ENCODE results near the gene YKT6.

Gene YKT6

GRCh38 chr7:44187636-44188416 lies 13.0 kb upstream of the YKT6 start:
- H3K27me3 ChIP-seq (ENCODE audit: control insufficient read depth in 1 of 2, insufficient read depth in 2 of 2, low read length in 2 of 2) = no peaks in the 10 kb centered on the region

GRCh38 chr7:44188480-44189225 lies 12.1 kb upstream of the YKT6 start:
- Histone ChIP-seq H3K9me3 (ENCODE audit: low read length) (no peaks in the 10 kb centered on the region), H3K4me1 (ENCODE audit: insufficient read depth, low read length) (no peaks in the 10 kb centered on the region), H3K9ac (ENCODE audit: low read length) (no peak overlapping the region), H3K36me3 (ENCODE audit: insufficient read depth, low read length) (no peaks in the 10 kb centered on the region), H3K27ac (ENCODE audit: low read depth, low read length) (no peak overlapping the region), H3K4me3 (ENCODE audit: low read depth in 1 of 2, low read length in 2 of 2) (no peak overlapping the region), H3K27me3 (ENCODE audit: control insufficient read depth in 1 of 2, insufficient read depth in 2 of 2, low read length in 2 of 2) (no peaks in the 10 kb centered on the region)

More at GRCh38 chr7:44187636-44188416, 13.0 kb upstream of the YKT6 start:
- H3K27ac ChIP-seq (ENCODE audit: low read depth, low read length) = no peak overlapping the region
- no peaks in the 10 kb centered on the region for H3K9me3 ChIP-seq (ENCODE audit: low read length)
- H3K4me3 ChIP-seq (ENCODE audit: low read depth in 1 of 2, low read length in 2 of 2) = no peak overlapping the region
- H3K4me1 ChIP-seq (ENCODE audit: insufficient read depth, low read length) = no peaks in the 10 kb centered on the region
- no peaks in the 10 kb centered on the region for H3K36me3 ChIP-seq (ENCODE audit: insufficient read depth, low read length)
- no peak overlapping the region for H3K9ac ChIP-seq (ENCODE audit: low read length)

GRCh38 chr7:44189286-44189992 lies 11.3 kb upstream of the YKT6 start, which contains the start of gene GCK:
GCK (minus strand) TSS chr7:44189439; CDS start chr7:44188953, 486 bp downstream.
- Histone ChIP-seq H3K9ac (ENCODE audit: low read length) (no peak within 1 kb of the TSS), H3K9me3 (ENCODE audit: low read length) (no peaks in the 10 kb centered on the region), H3K4me3 (ENCODE audit: low read depth in 1 of 2, low read length in 2 of 2) (no peak within 1 kb of the TSS), H3K36me3 (ENCODE audit: insufficient read depth, low read length) (no peaks in the 10 kb centered on the region), H3K27ac (ENCODE audit: low read depth, low read length) (no peak within 1 kb of the TSS), H3K27me3 (ENCODE audit: control insufficient read depth in 1 of 2, insufficient read depth in 2 of 2, low read length in 2 of 2) (peaks cover 0 to 2% of the 10 kb centered on the region in 2 donors), H3K4me1 (ENCODE audit: insufficient read depth, low read length) (no peaks in the 10 kb centered on the region)

DNA sequence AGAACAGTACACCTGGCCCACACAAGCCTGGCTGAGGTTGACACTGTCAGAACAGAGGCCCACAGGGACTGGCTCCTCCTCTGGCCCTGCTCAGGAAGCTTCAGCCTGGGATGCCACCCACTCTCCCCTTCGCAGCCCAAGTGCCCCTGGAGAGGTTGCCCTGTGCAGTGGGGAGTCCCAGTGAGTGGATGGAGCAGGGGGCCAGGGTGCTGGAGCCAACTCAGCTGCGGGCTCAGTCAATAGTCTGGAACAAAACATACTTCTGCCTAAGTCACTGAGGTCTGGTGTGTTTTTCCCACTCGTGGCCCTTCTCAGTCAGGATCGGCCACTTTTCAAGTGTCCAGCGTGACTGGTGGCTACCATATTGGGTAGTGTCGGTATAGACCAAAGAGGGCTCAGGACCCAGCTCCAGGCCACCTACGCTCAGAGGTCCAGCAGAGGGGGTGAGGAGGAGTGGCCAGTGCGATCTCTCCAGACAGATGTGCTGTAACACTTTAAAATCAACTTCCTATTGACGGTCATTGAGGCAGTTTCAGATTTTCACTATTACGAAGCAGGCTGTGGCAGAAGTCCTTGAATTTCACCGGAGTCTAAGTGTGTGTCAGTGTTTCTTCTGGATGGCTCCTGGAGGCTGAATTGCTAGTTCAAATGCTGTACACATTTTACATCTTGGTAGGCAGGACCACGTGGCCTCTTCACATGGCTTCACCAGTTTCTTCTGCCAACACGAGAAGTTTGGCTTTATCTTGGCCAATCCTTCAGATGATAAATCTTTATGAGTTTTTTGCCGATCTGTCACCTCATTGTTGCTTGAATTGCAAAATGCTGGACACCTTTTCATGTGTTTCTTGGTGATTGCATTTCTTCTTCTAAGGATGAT lies 10.5 kb upstream of the YKT6 start:
- H3K9me3 ChIP-seq (ENCODE audit: low read length) = no peaks in the 10 kb centered on the region
- no peak overlapping the region for H3K27ac ChIP-seq (ENCODE audit: low read depth, low read length)
- no peaks in the 10 kb centered on the region for H3K4me1 ChIP-seq (ENCODE audit: insufficient read depth, low read length)
- no peak overlapping the region for H3K9ac ChIP-seq (ENCODE audit: low read length)
- no peaks in the 10 kb centered on the region for H3K36me3 ChIP-seq (ENCODE audit: insufficient read depth, low read length)
- no peak overlapping the region for H3K4me3 ChIP-seq (ENCODE audit: low read depth in 1 of 2, low read length in 2 of 2)
- H3K27me3 ChIP-seq (ENCODE audit: control insufficient read depth in 1 of 2, insufficient read depth in 2 of 2, low read length in 2 of 2) = peaks cover 0 to 4% of the 10 kb centered on the region in 2 donors

- H3K36me3 ChIP-seq (ENCODE audit: insufficient read depth, low read length) = no peaks in the 10 kb centered on the region
- H3K9ac ChIP-seq (ENCODE audit: low read length) = no peak overlapping the region
- no peaks in the 10 kb centered on the region for H3K4me1 ChIP-seq (ENCODE audit: insufficient read depth, low read length)
- H3K27ac ChIP-seq (ENCODE audit: low read depth, low read length) = no peak overlapping the region
- no peak overlapping the region for H3K4me3 ChIP-seq (ENCODE audit: low read depth in 1 of 2, low read length in 2 of 2)
- peaks cover 0 to 4% of the 10 kb centered on the region in 2 donors for H3K27me3 ChIP-seq (ENCODE audit: control insufficient read depth in 1 of 2, insufficient read depth in 2 of 2, low read length in 2 of 2)
- H3K9me3 ChIP-seq (ENCODE audit: low read length) = no peaks in the 10 kb centered on the region
Observed at GRCh38 chr7:44191171-44191570, 9.6 kb upstream of the YKT6 start.

- Histone ChIP-seq H3K9ac (ENCODE audit: low read length) (no peak overlapping the region), H3K27me3 (ENCODE audit: control insufficient read depth in 1 of 2, insufficient read depth in 2 of 2, low read length in 2 of 2) (peaks cover 0 to 4% of the 10 kb centered on the region in 2 donors), H3K4me1 (ENCODE audit: insufficient read depth, low read length) (no peaks in the 10 kb centered on the region), H3K27ac (ENCODE audit: low read depth, low read length) (no peak overlapping the region), H3K4me3 (ENCODE audit: low read depth in 1 of 2, low read length in 2 of 2) (no peak overlapping the region), H3K36me3 (ENCODE audit: insufficient read depth, low read length) (no peaks in the 10 kb centered on the region), H3K9me3 (ENCODE audit: low read length) (no peaks in the 10 kb centered on the region)
Observed at GRCh38 chr7:44193011-44193802, 7.6 kb upstream of the YKT6 start.

DNA sequence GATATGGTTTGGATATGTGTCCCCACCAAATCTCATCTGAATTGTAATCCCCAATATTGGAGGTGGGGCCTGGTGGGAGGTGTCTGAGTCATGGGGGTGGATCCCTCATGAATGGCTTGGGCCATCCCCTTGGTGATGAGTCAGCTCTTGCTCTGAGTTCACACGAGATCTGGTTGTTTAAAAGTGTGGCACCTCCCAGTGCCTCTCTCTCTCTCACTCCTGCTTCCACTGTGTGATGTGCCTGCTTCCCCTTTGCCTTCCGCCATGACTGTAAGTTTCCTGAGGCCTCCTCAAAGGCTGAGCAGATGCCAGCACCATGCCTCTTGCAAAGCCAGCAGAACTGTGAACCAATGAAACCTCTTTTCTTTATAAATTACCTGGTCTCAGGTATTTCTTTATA lies 6.7 kb upstream of the YKT6 start:
- H3K9ac ChIP-seq (ENCODE audit: low read length) = no peak overlapping the region
- H3K9me3 ChIP-seq (ENCODE audit: low read length) = no peaks in the 10 kb centered on the region
- no peak overlapping the region for H3K4me3 ChIP-seq (ENCODE audit: low read depth in 1 of 2, low read length in 2 of 2)
- no peaks in the 10 kb centered on the region for H3K4me1 ChIP-seq (ENCODE audit: insufficient read depth, low read length)
- no peaks in the 10 kb centered on the region for H3K36me3 ChIP-seq (ENCODE audit: insufficient read depth, low read length)
- peaks cover 0 to 4% of the 10 kb centered on the region in 2 donors for H3K27me3 ChIP-seq (ENCODE audit: control insufficient read depth in 1 of 2, insufficient read depth in 2 of 2, low read length in 2 of 2)
- H3K27ac ChIP-seq (ENCODE audit: low read depth, low read length) = no peak overlapping the region

DNA sequence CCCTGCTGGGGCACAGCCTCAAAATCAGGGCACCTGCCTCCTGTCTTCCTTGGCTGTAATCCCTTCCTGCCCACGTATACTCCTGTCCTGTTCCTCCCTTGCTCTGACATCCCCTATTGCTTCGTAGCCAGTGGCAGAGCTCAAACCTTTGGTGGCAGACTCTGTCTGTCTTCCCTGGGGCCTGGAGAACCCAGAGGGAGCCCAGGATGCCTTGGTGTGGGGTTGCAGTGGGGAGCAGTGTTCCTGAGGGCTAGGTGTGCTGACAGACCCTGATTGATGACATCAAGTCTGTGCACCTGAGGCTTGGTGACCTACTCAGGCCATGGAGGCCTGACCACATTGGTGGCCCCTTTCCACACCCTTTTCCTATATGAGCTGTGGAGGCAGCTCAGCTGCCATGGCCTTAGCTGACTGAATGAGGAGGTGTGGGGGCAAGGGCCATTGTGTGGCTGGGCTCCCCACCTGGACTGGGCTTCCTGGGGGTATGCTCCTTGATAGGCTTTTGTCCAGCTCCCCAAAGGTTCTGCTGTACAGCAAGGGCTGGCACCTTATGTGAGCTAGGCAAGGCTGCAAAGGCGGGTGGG lies 6.1 kb upstream of the YKT6 start:
- Histone ChIP-seq H3K9me3 (ENCODE audit: low read length) (no peaks in the 10 kb centered on the region), H3K4me3 (ENCODE audit: low read depth in 1 of 2, low read length in 2 of 2) (no peak overlapping the region), H3K9ac (ENCODE audit: low read length) (no peak overlapping the region), H3K36me3 (ENCODE audit: insufficient read depth, low read length) (no peaks in the 10 kb centered on the region), H3K4me1 (ENCODE audit: insufficient read depth, low read length) (no peaks in the 10 kb centered on the region), H3K27ac (ENCODE audit: low read depth, low read length) (no peak overlapping the region), H3K27me3 (ENCODE audit: control insufficient read depth in 1 of 2, insufficient read depth in 2 of 2, low read length in 2 of 2) (peaks cover 0 to 4% of the 10 kb centered on the region in 2 donors)

GRCh38 chr7:44195889-44196288 lies 4.9 kb upstream of the YKT6 start:
- Histone ChIP-seq H3K4me3 (ENCODE audit: low read depth in 1 of 2, low read length in 2 of 2) (no peak overlapping the region), H3K27me3 (ENCODE audit: control insufficient read depth in 1 of 2, insufficient read depth in 2 of 2, low read length in 2 of 2) (peaks cover 0 to 4% of the 10 kb centered on the region in 2 donors), H3K27ac (ENCODE audit: low read depth, low read length) (no peak overlapping the region), H3K36me3 (ENCODE audit: insufficient read depth, low read length) (no peaks in the 10 kb centered on the region), H3K9ac (ENCODE audit: low read length) (no peak overlapping the region), H3K4me1 (ENCODE audit: insufficient read depth, low read length) (no peaks in the 10 kb centered on the region), H3K9me3 (ENCODE audit: low read length) (no peaks in the 10 kb centered on the region)

- Histone ChIP-seq H3K4me1 (ENCODE audit: insufficient read depth, low read length) (peaks cover 1% of the 10 kb centered on the region), H3K9ac (ENCODE audit: low read length) (no peak overlapping the region), H3K27ac (ENCODE audit: low read depth, low read length) (no peak overlapping the region)
Observed at GRCh38 chr7:44196450-44196872, 4.3 kb upstream of the YKT6 start.

More at GRCh38 chr7:44196450-44196872, 4.3 kb upstream of the YKT6 start:
- Histone ChIP-seq H3K36me3 (ENCODE audit: insufficient read depth, low read length) (no peaks in the 10 kb centered on the region), H3K9me3 (ENCODE audit: low read length) (no peaks in the 10 kb centered on the region), H3K27me3 (ENCODE audit: control insufficient read depth in 1 of 2, insufficient read depth in 2 of 2, low read length in 2 of 2) (peaks cover 0 to 4% of the 10 kb centered on the region in 2 donors), H3K4me3 (ENCODE audit: low read depth in 1 of 2, low read length in 2 of 2) (no peak overlapping the region)
